HG02763 (cell line): Measurements from ENCODE around the gene ALG2.

Experiments used
- ATAC-seq: cut with Tn5 transposase; IDR thresholded peaks from one replicate; pipeline ENCODE4 v1.9.1; 2021; ENCODE audit warnings: mild to moderate bottlenecking, moderate library complexity; ENCODE audit not compliant: unreplicated experiment

Gene ALG2, protein sequence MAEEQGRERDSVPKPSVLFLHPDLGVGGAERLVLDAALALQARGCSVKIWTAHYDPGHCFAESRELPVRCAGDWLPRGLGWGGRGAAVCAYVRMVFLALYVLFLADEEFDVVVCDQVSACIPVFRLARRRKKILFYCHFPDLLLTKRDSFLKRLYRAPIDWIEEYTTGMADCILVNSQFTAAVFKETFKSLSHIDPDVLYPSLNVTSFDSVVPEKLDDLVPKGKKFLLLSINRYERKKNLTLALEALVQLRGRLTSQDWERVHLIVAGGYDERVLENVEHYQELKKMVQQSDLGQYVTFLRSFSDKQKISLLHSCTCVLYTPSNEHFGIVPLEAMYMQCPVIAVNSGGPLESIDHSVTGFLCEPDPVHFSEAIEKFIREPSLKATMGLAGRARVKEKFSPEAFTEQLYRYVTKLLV

DNA sequence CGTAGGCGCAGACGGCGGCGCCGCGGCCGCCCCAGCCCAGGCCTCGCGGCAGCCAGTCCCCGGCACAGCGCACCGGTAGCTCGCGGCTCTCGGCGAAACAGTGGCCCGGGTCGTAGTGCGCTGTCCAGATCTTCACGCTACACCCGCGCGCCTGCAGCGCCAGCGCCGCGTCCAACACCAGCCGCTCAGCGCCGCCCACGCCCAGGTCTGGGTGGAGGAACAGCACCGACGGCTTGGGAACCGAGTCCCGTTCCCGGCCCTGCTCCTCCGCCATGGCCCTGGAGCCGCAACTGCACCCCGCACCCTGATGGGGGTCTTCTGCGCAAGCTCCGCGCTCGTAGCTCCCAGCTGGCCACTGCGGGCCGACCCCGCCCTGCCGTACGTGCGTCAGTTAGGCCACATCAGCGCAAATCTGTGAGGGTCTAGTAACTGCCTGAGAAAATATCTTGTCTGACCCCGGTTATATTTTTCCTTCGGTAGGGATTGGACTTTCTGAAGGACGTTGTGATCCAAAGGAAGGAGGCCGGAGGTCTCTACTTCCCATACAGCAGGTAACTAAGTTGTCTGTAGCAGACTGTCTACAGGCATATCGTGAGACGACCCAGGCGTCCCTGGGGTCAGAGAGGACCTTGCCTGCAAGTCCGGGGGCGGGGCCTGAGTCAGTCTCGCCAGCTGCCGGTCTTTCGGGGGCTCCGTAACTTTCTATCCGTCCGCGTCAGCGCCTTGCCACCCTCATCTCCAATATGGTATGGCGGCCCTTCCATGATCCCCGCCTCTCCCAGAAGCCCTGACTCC, at the start of gene ALG2, which contains the start of gene SEC61B:
Gene ALG2 (minus strand): TSS at position 322 of the 795 bp plus-strand sequence. CDS start 48 bp downstream, at position 274.
Gene SEC61B (plus strand): TSS at position 662 of the 795 bp plus-strand sequence. CDS start 82 bp downstream, at position 744.
- ATAC-seq, result peak; percentile 93

DNA sequence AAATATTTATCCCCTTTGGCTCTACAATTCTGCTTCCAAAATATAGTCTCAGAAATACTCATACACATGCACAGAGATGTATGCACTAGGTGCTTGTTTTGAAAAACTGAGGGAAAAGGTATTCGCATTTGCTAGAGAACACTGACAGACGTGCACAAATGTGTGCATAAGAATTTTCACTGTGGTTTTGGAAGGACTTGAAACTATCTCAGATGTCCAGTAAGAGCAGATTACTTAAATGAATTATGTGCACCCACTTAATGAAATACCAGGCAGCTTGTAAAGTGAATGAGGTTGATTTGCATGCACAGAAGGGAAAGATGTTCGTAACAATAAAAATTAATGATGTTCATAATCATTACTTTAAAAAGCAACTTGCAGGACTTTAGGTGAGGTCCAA, 48.7 kb upstream of the ALG2 start:
- ATAC-seq, result no peak

DNA sequence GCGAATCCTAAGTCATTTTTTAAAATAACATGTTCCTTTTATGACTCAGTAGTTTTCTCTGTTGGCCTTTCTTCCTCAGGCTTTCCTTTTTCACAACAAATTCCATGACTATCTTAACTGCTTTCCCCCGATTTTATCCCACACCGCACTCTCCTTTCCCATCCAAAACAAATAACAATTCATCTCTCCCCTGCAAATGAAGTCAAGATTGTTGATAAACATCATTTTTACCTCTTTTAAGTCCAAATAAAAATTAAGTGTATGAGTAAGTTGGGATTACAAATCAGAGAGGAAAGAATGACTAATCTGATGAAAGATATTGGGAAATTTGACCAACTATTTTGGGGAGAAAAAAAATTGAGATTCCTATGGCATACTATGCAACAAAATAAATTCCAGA, 47.7 kb upstream of the ALG2 start:
- no peak for ATAC-seq

DNA sequence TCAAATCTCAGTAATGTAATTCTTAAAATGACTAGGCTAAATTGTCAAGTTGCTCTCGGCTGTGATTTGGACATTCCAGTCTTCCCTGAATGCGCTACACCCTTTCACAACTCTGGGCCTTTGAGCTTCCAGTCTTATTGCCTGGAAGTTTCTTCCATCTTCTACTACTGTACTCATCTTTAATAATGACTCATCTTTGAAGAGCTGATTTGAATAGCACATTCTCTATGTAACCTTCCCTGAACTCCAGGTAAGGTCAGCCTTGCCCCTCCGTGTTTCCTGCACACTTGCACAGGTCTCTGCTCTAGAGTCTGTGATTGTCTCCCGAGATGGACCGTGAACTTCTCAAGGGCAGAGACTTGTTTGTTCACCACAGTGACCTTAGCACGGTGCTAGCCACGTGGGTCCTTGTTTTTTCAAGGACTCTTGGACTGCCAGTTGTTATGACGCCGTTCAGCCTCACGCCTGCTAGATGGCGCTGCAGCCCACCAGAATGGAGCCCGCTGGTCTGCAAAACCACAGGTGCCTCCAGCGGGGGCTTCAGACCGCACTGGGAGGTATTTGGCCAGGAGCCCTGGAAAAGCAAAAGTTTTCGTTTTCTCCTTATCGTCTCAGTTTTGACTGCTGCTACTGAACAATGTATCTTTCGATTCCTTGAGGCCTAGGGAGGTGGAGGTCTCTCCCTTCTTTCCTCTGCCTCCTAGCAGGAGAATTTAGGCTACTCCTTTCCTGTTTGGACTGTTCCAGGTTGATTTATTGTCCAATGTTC, 44.7 kb upstream of the ALG2 start:
- ATAC-seq, result no peak

DNA sequence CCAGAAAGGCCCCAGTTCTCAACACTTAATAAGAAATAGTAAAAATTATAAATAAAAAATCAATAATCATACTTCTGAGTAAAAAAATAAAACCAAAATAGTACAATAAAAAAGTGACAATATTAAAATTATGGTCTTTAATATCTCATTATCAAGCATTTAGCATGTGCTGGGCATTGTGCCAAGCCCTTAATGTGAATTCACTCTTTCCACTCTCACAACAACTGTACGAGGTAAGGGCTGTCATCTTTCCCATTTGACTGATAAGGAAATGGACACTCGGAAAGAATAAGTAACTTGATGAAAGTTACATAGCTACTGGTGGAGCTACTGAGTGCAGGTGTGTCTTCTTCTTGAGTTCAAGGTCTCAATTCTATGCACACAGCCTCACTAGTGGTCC, 43.9 kb upstream of the ALG2 start:
- ATAC-seq, result no peak

DNA sequence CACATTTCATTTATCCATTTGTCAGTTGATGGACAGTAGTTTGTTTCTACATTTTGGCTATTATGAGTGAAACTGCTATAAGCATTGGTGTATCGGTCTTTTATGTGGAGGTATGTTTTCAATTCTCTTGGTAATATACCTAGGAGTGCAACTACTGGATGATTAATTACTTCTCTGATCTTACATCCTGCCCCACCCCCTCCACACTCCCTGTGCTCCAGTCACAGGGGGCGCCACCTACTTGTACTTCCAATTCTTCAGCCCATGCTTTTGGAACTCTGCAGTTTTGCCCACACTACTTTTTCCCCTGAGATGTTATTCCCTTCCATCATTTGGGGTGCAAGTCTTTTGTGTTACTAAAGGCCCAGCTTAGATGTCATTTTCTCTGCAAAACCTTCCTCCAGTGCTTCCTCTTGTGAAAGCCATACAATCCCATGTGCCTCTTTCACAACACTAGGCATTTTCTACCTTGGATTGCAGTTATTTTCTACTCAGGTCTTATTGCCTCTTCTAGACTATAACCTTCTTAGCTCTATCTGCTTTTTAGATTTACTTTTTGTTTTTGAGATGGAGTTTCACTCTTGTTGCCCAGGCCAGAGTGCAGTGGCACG, 42.4 kb upstream of the ALG2 start:
- ATAC-seq, result no peak

DNA sequence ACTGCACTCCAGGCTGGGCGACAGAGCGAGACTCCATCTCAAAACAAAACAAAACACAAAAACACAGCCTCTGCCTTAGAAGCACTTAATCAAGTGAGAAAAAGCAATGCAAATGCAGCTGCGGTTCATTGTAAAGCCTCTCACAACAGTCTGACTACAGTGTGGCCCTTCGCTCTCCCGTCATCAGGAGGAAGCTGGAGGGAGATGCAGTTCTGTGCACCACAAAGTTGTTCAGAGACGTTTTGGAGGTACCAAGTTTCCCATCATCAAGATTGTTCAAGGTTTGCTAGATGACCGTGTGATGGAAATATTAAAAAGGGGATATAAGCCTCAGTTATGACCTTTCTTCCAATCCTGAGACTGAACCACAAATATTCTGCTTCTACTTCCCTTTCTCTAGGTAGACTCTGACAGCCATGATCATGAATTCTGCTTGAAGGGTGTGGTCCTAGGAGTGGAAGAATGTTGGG, 41.2 kb upstream of the ALG2 start:
- ATAC-seq, result peak; percentile 33

DNA sequence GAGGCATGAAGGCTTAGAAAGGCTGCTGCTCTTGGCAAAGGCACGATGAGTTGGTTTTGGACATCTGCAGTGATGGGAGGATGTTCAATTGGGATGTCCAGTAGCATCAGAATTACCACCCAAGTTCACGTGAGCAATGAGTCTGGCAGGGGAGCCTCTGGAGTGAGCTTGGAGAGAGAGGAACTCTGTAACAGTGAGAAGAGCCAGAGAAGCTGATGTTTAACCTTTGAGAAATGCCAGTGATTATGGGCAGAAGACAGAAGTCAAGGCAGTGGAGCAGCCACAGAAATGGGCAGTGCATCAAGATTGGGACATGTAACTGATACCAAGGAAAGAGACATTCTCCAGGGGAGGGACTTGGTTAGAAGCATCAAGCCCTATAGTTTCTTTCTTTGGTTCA, 40.2 kb upstream of the ALG2 start:
- ATAC-seq, result no peak

DNA sequence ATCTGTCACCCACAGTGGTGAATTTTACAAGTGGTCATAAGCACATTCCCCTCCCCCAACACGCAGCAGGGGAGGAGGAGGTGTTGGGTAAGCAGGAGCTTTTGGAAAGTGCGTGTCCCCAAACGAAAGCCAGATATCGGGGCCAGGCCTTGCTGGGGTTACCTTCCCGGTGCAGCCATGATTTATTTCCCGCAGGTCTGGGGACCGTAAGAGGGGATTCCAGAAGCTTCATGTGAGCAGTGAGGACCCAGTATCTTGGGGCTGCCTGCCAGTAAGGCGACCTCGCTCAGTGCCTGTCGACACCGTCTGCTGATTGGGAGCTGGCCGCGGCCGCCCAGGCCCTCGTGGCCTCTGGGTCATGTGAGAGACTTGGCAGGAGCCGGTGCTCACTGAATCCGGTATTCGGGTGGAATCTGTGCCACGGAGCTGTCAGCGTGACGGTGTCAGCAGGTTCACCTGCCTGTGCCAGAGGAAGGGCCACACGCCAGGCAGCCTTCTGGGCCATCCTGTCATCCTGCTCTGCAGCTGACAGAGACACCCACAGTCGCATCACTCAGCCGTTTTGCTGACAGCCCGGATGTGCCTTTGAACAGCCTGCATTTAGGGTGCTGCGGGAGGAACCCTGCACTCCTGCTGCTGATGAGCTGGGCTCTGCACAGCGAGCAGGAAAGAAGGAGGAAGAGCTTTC, 37.6 kb upstream of the ALG2 start:
- no peak for ATAC-seq

DNA sequence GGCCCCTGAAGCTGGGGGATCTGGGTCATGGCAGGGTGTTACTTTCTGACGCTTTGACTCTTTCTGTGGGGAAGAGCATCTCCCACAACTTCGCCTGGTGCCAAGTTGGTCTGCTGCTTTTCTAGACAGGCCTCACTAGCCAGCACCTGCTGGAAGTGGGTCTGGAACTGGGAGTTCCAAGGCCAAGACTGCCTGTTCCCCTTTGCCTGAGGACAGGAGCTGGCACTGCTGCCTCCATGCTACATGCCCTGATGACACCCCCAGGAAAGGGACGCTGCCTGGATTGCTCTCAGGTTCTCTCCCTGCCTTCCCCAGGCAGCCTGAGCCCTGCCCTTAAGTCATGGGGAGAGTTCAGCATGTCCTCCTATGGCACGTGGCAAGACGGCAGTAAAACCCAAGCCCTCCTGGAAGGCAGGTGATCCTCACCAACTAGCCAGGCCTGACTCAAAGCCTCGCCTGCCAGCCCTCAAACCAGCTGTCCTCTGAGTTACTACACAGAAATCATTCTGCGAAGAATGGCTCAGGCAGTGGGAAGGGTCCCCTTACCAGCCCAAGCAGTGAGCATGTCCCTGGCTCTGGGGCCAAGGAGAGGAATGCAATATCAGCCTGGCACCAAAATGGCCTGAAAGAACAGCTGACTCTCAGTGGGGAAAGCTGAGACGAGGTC, 36.1 kb upstream of the ALG2 start:
- no peak for ATAC-seq

DNA sequence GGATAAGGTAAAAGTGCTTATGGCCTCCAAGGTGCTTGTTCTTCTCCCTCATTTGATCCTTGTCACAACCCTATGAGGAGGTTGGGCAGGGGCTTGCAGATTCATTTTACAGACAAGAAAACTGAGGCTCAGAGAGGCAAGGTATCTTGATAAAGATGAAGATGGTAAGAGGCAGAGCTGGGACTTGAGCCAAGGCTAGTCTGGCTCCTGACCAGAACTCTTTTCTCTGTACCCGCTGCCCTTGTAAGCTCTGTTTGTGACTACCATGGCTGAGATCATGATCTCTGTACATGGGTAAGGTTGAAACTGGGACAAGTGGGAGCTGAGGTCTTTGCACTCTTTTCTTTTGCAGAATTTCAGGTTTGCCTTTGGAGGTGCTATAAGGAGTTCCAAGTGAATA, 33.9 kb upstream of the ALG2 start:
- ATAC-seq, result no peak

DNA sequence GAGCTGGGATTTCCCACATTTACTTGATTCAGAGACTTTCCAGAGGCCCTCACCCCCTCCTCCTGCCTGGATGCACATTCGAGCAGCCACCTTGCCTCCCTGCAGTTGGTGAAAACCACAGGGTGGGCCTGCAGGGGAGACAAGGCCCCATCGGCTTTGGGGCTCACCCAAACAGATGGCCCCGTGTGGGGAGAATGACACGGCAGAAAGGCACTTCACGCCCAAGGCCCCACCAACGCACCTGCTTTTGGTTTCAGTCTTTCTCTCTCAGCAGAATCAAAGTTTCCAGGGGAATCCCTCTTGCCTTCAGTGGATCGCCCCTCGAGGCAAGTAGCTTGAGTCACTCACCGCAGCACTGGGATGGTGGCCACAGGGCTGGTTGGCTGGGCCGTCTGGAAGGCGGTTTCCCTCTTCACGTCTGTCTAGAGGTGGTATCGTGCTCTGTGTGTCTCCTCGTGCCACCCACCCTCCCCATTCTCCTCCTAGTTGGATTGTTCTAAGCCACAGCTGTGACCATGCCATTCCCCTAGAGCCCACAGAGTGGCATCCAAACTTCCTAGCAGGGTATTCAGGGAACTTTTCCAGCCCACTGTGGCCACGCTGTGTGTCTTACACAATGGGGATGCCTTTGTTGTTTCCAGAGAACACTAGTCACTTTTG, 32.2 kb upstream of the ALG2 start:
- ATAC-seq, result peak; percentile 82

DNA sequence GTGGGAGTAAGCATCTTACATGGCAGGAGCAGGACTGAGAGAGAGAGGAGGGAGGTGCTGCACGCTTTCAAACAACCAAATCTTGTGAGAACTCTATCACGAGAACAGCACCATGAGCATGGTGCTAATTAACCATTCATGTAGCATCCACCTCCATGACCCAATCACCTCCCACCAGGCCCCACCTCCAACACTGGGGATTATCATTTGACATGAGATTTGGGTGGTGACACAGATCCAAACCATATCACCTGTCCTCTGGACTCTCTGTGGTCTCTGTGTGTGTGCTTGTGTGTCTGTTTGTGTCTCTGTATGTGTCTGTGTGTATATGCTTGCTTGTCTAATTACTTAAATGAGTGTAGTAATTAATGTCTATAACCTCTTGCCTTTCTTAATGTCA, 31.4 kb upstream of the ALG2 start:
- ATAC-seq, result no peak

DNA sequence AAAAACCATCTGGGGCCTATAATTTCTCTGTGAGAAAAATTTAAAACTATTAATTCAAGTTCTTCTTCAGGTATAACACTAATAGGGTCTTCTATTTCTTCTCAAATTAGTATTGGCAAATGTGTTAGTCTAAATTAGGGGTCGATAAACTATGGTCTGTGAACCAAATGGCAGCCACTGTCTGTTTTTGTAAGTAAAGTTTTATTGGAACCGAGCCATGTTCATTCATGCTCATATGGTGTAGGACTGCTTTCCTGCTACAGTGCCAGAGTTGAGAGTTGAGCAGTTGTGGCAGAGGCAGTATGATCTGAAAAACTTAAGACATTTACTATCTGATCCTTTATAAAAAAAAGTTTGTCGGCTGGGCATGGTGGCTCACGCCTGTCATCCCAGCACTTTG, 29.4 kb upstream of the ALG2 start:
- ATAC-seq, result no peak

DNA sequence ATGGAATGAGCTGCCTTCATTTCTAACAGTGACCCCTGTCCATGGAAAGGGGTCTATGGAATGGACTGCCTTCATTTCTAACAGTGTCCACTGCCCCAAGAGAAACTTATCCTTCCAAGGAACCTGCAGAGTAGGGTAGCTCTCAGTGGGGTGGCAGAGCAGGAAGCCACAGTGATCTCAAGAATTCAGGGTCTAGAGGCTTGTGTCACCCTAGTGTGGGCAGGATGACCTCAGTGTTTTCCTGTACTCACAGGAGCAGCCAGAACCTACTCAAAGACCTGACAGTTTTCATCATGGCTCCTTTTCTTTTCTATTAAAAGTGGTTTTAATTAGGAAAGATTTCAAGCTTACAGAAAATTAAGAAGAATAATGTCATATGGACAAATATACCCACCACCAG, 27.9 kb upstream of the ALG2 start:
- no peak for ATAC-seq

DNA sequence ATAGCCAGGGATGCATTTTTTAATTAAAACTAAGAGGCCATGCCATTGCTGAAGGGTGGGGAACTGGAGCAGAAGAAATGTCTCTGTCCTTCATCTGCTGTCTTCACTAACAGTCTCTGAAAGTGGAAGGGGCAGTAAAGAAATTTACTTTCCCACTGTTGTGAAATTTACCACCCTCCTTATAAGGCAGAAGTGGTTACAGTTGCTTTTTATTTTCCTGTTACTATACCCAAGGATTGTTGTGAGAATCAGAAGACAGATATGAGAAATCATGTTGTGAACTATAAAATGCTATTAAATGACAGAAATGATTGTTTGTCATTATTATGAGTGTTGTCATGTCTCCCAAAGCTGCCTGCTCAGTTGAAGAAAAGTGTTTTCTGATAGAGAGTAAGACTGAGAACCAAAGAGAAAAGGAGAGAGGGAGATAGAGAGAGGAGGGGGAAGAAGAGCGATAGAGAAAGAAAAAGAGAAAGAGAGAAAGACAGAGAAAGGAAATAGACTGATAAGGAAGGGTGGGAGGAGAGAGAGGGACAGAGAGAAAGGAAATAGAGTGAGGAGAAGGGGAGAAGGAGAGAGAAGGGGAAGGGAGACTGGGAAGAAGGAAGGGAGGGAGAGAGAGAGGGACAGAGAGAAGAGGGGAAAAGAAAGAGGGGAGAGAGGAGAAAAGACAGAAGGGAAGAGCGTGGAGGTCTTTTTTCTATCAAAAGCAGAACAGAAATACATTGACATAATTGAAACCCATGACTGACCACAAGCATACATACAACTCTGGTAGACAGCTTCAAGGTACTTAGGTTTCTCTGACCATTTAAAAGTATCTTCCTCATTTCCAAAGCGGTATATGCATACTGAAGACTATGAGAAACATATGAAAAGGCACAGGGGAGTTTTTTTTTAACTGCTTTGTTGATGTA, 22.9 kb upstream of the ALG2 start:
- peak; percentile 93 for ATAC-seq

DNA sequence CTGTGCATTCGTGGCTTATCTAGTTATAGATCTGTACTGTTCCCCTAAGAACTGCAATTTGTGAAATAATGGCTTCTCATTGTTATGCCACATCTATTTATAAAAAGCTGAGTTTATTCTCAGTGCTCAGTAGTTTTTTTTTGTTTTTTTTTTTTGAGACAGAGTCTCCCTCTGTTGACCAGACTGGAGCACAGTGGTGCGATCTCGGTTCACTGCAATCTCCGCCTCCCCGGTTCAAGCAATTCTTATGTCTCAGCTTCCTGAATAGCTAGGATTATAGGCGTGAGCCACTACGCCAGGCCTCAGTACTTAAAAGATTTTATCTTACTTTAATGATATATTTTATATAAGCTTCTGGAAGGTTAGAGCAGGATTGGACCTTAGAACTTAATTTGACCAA, 19.4 kb upstream of the ALG2 start:
- no peak for ATAC-seq
